Kidney glomerular epithelial cell (primary cell): Measurements from ENCODE around the gene ARHGDIB.

ENCODE experiments used
- DNase-seq: peaks from one replicate; lab custom pipeline; 2025; lab: John Stamatoyannopoulos, UW

Gene ARHGDIB

GRCh38 chr12:14893506-14894250 lies 67.7 kb downstream of the ARHGDIB start:
- no peak for DNase-seq

- DNase-seq = no peak
Observed at GRCh38 chr12:14892726-14893505, 68.5 kb downstream of the ARHGDIB start.
